ENCODE results near the gene RYR2.

The RYR2 gene

GRCh38 chr1:237692255-237692654 is 650.3 kb downstream of the RYR2 start:
- no peak for DNase-seq

DNA sequence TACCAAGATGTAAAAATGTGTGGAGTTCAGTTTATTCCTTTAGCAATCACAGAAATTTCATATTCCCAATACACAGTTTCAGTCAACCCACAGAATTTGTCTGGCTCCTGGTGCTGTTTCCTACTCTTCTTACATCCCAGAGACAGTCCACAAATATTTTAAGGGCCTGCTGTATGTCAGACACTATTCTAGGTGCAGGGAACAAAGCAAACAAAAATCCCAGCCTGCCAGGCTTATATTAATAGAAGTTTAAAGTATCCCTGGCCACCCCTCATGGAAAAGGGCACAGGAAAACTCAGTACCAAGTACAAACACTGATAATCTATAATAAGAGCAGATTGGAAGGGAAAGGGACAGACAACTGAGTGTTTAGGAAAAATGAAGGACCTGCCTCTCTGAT is 653.9 kb downstream of the RYR2 start:
- no peak for DNase-seq

DNA sequence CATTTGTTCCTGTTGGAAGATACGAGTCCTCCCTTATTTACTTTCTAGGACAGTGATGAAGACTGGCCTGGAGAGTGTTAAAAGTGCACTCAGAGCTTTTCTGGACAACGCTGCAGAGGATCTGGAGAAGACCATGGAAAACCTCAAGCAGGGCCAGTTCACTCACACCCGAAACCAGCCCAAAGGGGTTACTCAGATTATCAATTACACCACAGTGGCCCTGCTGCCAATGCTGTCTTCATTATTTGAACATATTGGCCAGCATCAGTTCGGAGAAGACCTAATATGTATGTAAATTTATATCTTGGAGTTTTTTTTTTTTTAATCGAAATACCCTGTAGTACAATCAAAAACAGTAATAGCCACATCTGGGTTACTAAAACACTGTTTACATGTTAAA is 658.2 kb downstream of the RYR2 start:
- DNase-seq: no peak

GRCh38 chr1:237701534-237701933 is 659.5 kb downstream of the RYR2 start:
- DNase-seq: peak; percentile 49

DNA sequence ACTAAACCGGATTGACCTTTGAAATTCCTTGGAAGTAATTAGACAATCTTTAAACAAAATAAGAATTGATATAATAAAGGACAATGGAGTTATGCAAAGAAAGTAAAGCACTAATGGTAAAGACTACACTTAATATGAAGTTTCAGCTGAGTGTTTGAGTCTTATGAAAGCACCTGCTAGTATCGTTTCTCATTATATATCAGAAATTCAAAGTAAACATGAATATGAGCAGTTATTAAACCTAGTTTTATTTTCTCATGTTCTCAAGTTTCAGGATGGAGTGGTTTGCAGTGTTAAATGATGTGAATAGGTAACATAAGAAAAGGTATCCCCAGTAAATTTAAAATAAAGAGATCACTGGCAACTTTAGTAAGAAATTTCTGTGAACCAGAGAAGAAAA is 660.2 kb downstream of the RYR2 start:
- no peak for DNase-seq

- DNase-seq: no peak
These were observed 663.5 kb downstream of the RYR2 start for GRCh38 chr1:237705462-237705861.

GRCh38 chr1:237709355-237709754 is 667.4 kb downstream of the RYR2 start:
- DNase-seq: no peak

DNA sequence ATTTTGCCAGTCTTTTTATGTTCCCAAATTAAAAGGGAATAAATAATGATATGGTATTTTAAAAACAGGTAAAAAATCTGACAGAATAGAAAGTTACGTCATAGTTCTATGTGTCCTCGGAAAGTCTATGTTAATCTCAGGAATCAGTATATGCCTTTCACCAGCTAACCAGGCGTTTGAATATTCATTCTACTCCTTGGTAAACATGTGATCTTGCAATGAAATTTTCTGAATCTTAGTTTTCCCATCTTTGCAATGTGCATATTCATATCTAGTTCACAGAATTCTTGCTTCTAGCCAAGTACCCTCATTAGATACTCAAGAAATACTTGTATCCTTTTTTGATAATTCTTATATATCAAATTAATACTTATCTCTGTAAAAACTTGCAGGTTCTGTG is 669.3 kb downstream of the RYR2 start:
- no peak for DNase-seq

- DNase-seq: no peak
These were observed 670.1 kb downstream of the RYR2 start for GRCh38 chr1:237712082-237712481.

DNA sequence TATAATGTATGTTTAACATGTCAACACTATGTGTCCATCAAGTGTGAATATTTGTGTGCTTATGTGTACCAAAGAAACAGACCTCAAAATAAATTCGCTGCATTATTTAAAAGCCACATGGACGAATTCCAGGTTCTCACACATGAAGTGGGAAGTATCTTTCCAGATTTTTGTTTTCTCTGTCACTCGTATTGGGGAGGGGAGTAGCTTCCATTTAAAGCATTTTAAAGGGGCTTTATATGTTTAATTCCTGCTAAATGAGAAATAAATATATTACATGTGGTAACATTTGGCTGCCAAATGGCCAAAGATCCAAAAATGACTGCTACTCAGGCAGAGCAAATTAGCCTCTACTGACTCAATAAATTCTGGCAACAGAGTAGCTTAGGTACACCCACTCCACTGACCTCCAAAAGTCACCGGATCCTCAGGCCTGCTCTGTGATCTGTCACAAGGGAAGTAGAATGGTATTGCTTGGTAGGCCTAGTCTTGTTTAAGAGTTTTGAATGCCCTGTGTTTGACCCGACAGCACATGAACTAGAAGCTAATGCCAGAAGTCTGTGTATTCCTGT is 670.7 kb downstream of the RYR2 start:
- DNase-seq: no peak

GRCh38 chr1:237713916-237714315 is 671.9 kb downstream of the RYR2 start:
- no peak for DNase-seq

DNA sequence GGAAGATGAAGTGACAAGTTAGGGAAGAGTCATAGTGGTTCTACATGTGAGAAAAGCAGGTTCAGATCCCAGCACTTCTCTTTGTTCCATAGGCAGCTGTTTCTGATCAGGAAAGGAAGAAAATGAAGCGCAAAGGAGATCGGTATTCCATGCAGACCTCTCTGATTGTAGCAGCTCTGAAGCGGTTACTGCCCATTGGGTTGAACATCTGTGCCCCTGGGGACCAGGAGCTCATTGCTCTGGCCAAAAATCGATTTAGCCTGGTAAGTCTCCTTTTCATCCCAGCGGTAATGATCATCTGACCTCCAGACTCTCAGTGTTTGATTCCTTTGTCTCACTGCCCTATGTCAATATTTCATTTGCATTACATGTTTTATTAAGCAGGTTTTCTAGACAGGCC is 675.1 kb downstream of the RYR2 start:
- DNase-seq: no peak

GRCh38 chr1:237730826-237731350 is 688.9 kb downstream of the RYR2 start:
- DNase-seq: no peak

- no peak for DNase-seq
These were observed 690.7 kb downstream of the RYR2 start for GRCh38 chr1:237732657-237733056.

GRCh38 chr1:237736372-237737029 is 694.5 kb downstream of the RYR2 start:
- no peak for DNase-seq

- DNase-seq: no peak
These were observed 695.5 kb downstream of the RYR2 start for GRCh38 chr1:237737448-237737847.

GRCh38 chr1:237737938-237738610 is 696.1 kb downstream of the RYR2 start:
- no peak for DNase-seq

GRCh38 chr1:237740846-237741245 is 698.9 kb downstream of the RYR2 start:
- no peak for DNase-seq

DNA sequence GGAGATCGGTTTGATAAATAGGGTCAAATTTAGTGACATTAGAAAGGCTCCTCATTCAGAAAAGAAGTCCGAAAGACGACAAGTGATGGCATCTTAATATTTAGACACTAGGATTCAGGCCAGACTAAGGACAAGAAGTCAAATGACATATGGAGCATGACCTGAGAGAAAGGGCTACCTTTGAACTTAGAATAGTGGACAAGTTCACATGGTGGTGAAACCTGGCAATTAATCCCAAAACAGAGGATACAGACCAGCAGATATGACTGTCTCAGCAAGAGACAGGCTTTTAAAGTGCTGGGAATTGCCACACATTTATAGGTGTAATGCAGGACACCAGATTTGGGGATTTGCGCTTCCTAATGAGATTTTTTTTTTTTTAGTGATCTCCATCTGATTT is 703.6 kb downstream of the RYR2 start:
- no peak for DNase-seq

DNA sequence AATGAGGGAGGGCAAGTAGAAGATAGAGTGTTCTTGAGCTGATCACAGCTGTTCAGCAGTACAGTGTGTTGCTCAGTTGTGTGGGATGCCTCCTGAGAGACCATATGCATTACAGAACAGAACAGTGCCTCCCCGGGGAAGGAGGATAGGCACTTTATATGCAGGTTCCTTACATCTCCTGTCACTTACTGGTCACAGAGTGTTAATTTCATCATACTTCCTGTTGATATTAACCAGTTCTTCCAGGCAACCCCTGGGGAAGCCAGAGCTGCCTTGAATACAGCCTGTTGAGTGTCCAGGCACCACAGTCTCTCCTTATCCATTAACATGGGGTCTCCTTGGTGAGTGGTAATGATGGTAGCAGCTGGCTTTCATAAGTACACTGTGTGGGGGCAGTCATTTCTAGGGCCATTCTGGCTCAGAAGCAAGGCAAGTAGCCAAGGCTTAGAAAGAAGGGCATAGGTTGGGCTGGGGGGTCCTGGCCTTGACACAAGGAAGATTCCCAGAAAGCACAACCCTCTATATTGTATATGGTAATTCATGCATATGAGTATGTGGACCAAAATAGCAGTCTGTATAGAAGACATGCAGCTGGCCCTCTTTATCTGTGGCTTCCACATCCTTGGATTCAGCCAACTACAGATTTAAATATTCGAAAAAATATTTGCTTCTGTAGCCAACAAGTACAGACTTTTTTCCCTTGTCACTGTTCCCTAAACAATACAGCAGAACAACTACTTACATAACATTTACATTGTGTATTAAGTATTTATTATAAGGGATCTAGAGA is 706.4 kb downstream of the RYR2 start:
- no peak for DNase-seq

DNA sequence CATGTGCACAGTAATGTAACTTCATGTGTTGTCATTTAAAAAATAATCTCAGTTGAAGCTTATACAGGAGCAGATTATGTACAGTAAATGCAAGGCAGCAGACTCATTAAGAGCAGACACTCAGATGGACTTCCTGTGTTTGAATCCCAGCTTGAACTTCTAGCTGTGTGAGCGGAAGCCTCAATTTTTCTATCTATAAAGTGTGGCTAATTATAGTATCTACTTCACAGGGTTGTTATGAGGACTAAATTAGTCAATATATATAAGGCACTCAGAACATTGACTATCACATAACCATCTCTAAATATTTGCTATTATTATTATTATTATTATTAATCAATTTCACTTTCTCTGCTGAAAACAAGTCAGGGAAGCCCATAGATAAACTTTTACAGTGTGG is 707.1 kb downstream of the RYR2 start:
- DNase-seq: no peak

- no peak for DNase-seq
These were observed 709.1 kb downstream of the RYR2 start for GRCh38 chr1:237751090-237751489.

GRCh38 chr1:237754627-237755026 is 712.6 kb downstream of the RYR2 start:
- no peak for DNase-seq
